Dermis blood vessel endothelial cell (primary cell): ENCODE measurements around the gene LHPP. TPM values are rescaled to one million over a fixed set of nuclear protein-coding genes. Genes with fewer than 3 reads are reported as not detected.

Experiments used
- DNase-seq: peaks from one replicate; pipeline ENCODE4 v3.0.0; 2010
- total RNA-seq: library from RNA; depleted of rRNA; stranded (reverse); fragments of >200 nt; gene quantifications from 2 replicates; pipeline ENCODE4 v1.2.3, GENCODE V29; 2014

Gene LHPP
- total RNA-seq, 1 donor from 2014 or later: 4.9 TPM

- DNase-seq: no peak
These were observed 39.1 kb downstream of the LHPP start for GRCh38 chr10:124500757-124501156.

- no peak for DNase-seq
These were observed 43.1 kb downstream of the LHPP start for GRCh38 chr10:124504711-124505110.

GRCh38 chr10:124505279-124505678, 43.7 kb downstream of the LHPP start:
- no peak for DNase-seq

GRCh38 chr10:124508070-124508667, 46.5 kb downstream of the LHPP start:
- DNase-seq: no peak

DNA sequence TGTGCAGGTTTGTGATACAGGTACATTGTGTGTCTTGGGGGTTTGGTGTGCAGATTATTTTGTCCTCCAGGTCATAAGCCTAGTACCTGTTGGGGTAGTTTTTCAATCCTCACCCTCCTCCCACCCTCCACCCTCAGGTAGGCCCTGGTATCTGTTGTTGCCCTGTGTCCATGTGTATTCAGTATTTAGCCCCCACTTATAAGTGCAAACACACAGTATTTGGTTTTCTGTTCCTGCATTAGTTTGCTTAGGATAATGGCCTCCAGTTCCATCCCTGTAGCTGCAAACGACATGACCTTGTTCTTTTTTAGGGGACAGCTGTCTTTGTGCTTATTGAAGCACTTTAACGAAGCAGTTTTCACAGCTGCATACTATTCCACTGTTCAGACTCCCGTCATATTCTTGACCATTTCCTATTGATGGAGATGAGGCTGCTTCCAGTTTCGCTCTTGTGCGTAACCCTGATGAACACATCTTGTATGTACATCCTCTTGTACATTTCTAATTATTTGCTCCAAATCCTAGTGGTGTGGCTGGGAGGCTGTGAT, 47.4 kb downstream of the LHPP start:
- no peak for DNase-seq

- DNase-seq: no peak
These were observed 48.4 kb downstream of the LHPP start for GRCh38 chr10:124509880-124510632.

DNA sequence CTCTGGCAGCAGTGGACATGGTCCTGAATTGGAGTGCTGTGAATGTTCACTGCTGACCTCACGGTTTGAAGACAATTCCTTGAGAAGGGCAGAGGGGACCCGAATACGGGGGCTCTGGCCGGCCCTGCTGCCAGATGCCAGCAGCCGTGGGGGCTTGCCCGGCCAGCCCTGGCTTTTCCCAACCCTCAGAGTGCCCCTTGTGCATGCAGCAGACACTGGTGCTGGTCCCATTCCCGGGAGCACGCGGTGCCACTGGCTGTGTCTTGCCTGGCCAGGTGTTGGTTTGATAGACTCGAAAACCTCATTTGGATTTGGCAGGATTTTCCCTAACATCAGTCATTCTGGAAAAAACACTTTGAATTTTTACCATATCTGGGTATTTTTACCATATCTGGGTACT, 49.1 kb downstream of the LHPP start:
- DNase-seq: no peak

DNA sequence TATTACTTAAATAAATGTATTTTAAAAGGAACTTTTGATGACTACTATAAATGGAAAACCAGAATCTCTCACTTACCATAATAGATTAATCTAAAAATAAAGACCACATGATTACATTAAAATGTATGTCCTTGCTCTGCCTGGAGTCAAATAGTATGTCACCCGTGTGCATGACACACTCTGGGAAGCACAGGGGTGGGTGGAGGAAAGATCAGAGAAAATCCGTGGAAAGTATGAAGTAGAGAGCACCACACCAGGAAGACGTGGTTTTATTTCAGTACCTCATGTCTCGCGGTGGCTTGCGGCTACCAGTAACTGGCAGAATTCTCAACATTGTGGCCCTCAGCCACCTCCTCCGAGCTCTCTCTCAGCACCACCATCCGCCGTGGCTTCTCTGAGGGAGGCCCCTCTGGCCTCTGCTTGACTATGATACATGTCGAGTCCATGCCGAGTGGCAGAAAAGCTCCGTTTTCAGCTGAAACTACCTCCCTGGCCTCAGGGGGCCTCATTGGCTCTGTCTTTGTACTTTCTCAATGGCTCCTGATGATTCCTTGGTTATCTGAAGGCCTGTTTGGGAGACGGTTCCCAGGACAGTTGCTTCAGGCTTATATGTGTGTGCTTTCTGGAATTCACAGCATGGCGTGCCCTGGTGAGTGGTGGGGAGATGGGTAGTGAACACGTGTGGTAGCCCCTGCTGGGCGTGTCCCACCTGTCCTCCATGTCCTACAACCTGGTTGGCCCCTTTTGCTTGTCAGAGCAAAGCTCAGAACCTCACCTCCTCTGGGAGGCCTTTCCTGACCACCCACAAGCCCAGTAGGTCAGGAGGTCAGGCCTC, 49.8 kb downstream of the LHPP start:
- no peak for DNase-seq

DNA sequence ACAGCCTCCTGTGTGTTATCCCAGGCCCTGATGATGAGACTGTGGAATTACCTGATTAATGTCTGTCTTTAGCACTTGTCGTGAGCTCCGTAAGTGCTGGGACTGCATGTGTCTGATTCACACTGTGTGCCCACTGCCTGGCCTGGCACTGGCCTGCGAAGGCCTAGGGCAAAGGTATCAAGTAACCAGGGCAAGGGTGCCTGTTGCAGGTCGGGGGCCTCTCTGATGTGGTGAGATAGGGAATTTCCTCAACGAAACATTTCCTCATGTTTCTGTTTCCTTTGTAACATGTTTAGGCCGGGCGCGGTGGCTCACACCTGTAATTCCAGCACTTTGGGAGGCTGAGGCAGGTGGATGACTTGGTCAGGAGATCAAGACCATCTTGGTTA, 50.4 kb downstream of the LHPP start:
- no peak for DNase-seq

DNA sequence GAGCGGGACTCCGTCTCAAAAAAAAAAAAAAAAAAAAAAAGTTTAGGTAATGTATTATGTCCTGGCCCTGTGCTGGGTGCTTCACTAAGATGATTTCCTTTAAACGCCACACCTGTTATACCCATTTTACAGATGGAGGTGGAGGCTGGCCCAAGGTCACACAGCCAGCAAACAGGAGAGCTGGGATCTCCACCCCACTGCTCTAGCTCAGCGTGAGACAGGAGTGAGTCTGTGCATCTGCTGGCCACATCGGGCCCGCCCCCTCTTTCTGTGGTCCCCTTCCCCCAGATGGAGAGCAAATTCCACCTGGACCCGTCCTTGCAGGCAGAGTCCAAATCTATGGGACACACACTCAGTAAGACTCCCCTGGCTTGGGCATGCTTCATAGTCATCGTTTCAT, 51.0 kb downstream of the LHPP start:
- DNase-seq: no peak

- no peak for DNase-seq
These were observed 53.8 kb downstream of the LHPP start for GRCh38 chr10:124515244-124515970.

DNA sequence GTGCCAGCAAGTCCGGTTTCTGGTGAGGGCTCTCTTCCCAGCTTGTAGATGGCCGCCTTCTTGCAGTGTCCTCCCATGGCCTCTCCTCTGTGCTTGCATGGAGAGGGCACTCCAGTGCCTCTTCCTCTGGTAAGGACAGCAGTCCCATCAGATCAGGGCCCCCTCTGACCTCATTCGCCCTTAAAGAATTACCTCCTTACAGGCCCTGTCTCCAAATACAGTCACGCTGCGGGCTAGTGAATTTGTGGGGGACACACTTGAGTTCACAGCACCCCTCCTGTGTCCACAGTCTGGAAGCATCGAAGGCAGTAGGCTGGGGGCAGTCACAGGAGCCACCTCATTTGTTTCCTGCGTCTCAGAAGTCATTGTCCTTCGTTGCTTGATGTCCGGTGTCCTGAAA, 54.6 kb downstream of the LHPP start:
- no peak for DNase-seq

- no peak for DNase-seq
These were observed 55.2 kb downstream of the LHPP start for GRCh38 chr10:124516746-124517397.

DNA sequence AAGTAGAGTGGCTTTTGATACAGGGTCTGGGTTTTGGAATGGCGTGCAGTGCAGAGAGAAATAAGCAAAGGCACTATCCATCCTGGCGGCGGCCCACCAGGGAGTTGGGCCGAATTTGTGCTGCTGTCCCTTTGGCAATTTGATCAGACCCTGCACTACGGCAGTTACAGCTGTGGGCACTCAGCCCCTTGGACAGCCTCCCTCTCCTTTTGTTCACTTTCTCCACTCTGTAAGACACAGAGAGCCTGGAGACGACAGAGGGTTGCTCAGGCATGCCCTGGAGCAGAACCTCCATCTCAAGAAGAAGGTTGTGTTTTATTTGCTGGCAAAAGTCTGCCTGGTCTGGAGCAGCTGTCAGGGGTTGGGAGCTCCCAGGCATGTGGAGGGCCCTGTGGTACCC, 55.8 kb downstream of the LHPP start:
- no peak for DNase-seq

GRCh38 chr10:124517931-124518330, 56.3 kb downstream of the LHPP start:
- no peak for DNase-seq

DNA sequence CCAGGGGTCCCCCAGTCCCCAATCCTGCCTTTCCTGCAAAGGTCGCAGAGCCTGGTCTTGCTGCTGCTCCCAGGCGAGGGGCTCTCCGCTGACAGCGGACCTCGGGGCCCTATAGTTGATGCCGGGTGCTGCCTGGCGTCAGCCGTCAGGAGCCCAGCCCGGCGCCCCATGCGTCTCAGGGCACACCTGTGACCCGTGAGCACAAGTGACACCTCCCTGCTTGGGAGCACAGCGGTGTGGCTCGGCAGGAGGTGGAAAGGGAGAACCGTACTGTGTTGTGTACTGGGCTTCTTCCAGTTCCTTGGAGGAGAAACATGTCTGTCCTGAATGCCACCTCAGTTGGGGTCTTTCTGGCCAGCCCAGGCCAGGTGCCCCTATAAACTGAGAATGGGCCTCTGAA, 56.7 kb downstream of the LHPP start:
- DNase-seq: no peak

DNA sequence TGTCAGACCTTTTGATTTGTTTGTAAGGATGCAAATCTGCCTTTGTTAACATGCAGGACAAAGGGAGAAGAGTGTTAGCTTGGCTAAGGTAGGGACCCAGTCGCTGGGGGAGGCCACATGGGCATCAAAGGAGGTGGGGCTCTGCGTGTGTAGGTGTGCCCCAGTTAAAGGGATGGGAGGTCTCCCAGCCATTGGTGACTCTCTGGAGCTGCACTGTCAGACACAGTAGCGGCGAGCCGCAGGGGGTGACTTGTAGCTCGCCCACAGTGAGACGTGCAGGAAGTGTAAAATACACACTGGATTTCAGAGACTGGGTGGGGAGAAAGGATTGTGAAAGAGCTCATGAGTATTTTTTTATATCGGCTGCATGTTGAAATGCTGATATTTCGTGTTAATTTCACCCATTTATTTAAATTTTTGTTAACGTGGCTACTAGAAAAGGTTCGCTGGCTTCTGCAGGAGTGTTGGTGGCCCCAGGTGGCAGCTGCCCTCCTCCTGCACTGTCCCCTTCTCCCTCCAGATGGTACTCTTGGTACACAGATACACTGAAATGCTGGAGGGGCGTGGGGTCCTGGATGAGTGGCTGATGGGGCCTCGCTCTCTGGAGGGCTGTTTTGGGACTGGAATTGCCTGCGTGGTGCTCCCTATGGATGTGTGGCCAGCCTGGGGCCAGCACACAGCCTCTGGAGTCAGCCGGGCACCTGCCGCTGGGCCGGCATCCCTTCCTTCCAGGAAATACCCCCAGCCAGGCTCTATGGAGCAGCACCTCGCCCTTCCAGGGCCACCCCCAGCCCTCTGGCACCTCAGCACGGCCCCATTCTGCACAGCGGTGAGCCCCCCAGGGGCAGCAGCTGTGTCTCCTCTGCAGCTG, 59.2 kb downstream of the LHPP start:
- no peak for DNase-seq

DNA sequence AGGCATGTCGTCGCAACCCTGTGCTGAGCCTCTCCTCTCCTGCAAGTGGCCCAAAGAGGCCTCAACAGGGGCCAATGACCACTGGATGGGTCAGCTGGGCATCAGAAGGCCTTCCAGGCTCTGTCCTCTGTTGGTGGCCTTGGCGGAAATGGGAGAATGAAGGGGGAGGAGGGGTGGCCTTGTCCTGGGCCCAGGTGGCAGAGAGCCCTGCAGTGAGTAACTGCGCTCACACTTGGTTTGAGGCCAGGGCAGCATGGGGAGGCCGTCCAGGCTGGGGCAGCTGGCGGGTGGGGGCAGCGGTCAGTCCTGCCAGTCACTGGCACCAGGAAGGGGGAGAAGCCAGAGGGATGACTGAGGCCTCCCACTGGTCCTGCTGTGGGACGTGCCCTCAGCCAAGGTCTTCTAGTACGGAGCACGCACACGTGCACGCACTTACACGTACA, 59.8 kb downstream of the LHPP start:
- no peak for DNase-seq

- DNase-seq: no peak
These were observed 60.7 kb downstream of the LHPP start for GRCh38 chr10:124522131-124522932.
